Measurements from ENCODE around the gene PUM1.
A peak's percentile ranks its signal among the peaks of the same experiment; 100 is the strongest.
"Not testable (repeated sequence)": the region's sequence is repeated elsewhere in the genome, so short reads cannot be mapped to it uniquely, and the experiment has no call there.

PUM1 gene

GRCh38 chr1:30991862-30992606, 73.5 kb downstream of the PUM1 start:
- no peak for DNase-seq

- DNase-seq = no peak
Observed at GRCh38 chr1:30990591-30990990, 74.9 kb downstream of the PUM1 start.

- DNase-seq = no peak
Observed at GRCh38 chr1:30988045-30988444, 77.5 kb downstream of the PUM1 start.

GRCh38 chr1:30986755-30987154, 78.8 kb downstream of the PUM1 start:
- no peak for DNase-seq

GRCh38 chr1:30984991-30985503, 80.5 kb downstream of the PUM1 start:
- DNase-seq = no peak

GRCh38 chr1:30984165-30984889, 81.2 kb downstream of the PUM1 start:
- DNase-seq = no peak

GRCh38 chr1:30982937-30983336, 82.6 kb downstream of the PUM1 start:
- no peak for DNase-seq

GRCh38 chr1:30982431-30982830, 83.1 kb downstream of the PUM1 start:
- no peak for DNase-seq

GRCh38 chr1:30981172-30981571, 84.3 kb downstream of the PUM1 start:
- DNase-seq = no peak

GRCh38 chr1:30977511-30977910, 88.0 kb downstream of the PUM1 start:
- DNase-seq = no peak

- no peak for DNase-seq
Observed at GRCh38 chr1:30977105-30977504, 88.4 kb downstream of the PUM1 start.

- DNase-seq = no peak
Observed at GRCh38 chr1:30976143-30976542, 89.4 kb downstream of the PUM1 start.

GRCh38 chr1:30975217-30975616, 90.3 kb downstream of the PUM1 start:
- DNase-seq = no peak

- no peak for DNase-seq
Observed at GRCh38 chr1:30974536-30974935, 91.0 kb downstream of the PUM1 start.

GRCh38 chr1:30972349-30972748, 93.2 kb downstream of the PUM1 start:
- DNase-seq = not testable (repeated sequence)

- DNase-seq = no peak
Observed at GRCh38 chr1:30971496-30971895, 94.0 kb downstream of the PUM1 start.

- no peak for DNase-seq
Observed at GRCh38 chr1:30969903-30970302, 95.6 kb downstream of the PUM1 start.

GRCh38 chr1:30968220-30968971, 97.1 kb downstream of the PUM1 start:
- DNase-seq = peak; percentile 63

- peak; percentile 94 for DNase-seq
Observed at GRCh38 chr1:30966690-30967369, 98.7 kb downstream of the PUM1 start.

GRCh38 chr1:30965924-30966599, 99.5 kb downstream of the PUM1 start:
- DNase-seq = peak; percentile 58

- no peak for DNase-seq
Observed at GRCh38 chr1:30964706-30965105, 100.8 kb downstream of the PUM1 start.

Data from NCI-H1092 (cell line).